Choroid plexus epithelial cell (primary cell): ENCODE data around the gene MLXIP.

Experiments
- DNase-seq: peaks from one replicate; pipeline ENCODE4 v3.0.0-alpha.2; 2010; ENCODE audit warnings: low read depth
- H3K4me3 ChIP-seq: 2 replicates; pipeline ENCODE4 v1.5.1; 2011; ENCODE audit warnings: low read depth, mild to moderate bottlenecking, control low read depth, low read length, moderate library complexity
- TF ChIP-seq, protein P1 (sequence below): conservative IDR thresholded peaks from 2 replicates; pipeline ENCODE4 v1.5.1; 2011; ENCODE audit warnings: low read depth, mild to moderate bottlenecking, control low read depth, inconsistent platforms, low read length, moderate library complexity

Gene MLXIP

DNA sequence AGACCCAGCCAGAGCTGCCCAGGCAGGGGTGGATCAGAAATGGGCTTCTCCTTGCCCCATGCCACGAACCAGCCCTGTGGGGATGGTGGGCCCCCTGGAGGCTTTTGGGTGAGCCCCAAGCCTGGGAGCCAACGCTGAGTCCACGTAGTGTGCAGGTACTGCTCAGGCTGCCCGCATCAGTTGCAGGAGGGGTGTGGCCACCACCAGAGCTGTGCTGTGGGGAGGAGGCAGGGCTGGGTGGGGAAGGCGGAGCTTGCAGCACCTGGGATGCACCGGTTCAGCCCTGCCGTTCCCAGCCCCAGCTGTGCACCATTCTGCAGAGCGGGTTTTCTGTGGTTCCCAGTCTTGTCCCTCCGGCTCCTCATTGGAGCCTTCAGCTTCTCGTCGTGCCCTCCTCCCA lies 59.1 kb downstream of the MLXIP start:
- DNase-seq: no peak
- H3K4me3 ChIP-seq: no peak overlapping the region
- TF ChIP-seq, protein P1, sequence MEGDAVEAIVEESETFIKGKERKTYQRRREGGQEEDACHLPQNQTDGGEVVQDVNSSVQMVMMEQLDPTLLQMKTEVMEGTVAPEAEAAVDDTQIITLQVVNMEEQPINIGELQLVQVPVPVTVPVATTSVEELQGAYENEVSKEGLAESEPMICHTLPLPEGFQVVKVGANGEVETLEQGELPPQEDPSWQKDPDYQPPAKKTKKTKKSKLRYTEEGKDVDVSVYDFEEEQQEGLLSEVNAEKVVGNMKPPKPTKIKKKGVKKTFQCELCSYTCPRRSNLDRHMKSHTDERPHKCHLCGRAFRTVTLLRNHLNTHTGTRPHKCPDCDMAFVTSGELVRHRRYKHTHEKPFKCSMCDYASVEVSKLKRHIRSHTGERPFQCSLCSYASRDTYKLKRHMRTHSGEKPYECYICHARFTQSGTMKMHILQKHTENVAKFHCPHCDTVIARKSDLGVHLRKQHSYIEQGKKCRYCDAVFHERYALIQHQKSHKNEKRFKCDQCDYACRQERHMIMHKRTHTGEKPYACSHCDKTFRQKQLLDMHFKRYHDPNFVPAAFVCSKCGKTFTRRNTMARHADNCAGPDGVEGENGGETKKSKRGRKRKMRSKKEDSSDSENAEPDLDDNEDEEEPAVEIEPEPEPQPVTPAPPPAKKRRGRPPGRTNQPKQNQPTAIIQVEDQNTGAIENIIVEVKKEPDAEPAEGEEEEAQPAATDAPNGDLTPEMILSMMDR: no peak

DNA sequence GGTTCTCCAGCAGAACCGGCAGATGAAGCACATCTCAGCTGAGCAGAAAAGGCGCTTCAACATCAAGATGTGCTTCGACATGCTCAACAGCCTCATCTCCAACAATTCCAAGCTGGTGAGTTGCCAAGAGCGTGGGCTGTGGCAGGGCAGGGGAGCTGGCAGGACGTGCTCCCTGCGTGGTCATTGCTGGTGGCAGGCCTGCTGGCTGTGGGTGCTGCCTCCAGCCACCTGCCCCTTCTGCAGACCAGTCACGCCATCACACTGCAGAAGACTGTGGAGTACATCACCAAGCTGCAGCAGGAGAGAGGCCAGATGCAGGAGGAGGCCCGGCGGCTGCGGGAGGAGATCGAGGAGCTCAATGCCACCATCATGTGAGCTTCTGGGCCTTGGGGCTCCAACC lies 59.6 kb downstream of the MLXIP start:
- no peak overlapping the region for H3K4me3 ChIP-seq
- TF ChIP-seq, protein P1: no peak
- no peak for DNase-seq

DNA sequence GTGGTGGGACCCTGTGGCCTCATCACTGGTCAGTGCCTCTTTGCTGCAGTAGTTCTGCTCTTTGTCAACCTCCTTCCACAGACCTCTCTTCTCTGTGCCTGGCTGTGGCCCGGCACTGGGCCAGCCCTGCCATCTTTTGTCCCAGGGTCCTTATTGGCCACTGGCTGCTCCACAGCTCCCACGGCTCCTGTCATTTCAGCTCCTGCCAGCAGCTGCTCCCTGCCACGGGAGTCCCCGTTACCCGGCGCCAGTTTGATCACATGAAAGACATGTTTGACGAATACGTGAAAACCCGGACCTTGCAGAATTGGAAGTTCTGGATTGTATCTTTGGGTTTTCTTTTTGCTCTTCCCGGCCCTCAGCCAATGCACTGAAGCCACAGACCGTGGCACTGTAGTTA lies 60.1 kb downstream of the MLXIP start:
- H3K4me3 ChIP-seq: no peak overlapping the region
- no peak for DNase-seq
- TF ChIP-seq, protein P1: no peak

DNA sequence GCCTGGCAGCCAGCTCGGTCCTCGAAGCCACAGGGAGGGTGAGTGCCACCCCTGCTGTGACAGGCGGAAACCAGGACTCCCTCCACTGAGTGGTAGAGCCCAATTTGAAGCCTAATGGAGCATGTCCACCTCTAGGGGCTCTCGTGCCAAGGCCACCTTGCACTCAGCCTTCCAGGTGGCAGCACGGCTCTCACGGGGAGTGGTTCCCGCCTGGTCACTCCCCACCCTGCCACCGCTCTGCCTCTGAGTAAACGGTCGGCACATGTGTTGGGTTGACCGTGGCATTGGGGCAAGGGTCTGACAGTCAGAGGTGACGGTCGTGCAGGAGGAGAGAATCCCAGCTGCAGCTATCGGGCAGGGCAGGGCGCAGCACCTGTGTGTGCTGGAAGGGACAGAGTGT lies 60.7 kb downstream of the MLXIP start:
- TF ChIP-seq, protein P1: no peak
- DNase-seq: no peak
- no peak overlapping the region for H3K4me3 ChIP-seq

DNA sequence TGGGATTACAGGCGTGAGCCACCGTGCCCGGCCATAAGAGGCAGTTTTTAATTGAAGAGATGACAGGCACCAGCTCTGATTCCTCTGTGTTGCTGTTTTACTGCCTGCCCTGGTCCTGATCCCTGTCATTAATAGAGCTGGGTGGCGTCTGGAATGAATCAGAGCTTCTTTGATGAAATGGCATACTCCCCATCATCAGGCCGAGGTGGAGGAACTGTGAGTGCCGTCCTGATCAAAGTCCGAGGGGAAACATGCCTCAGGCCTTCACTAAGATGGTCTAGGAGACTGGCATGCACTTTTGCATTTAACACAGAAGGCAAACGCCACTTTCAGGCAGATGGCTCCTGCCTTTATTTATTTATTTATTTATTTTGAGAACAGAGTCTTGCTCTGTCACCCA lies 61.4 kb downstream of the MLXIP start:
- DNase-seq: no peak
- no peak overlapping the region for H3K4me3 ChIP-seq
- TF ChIP-seq, protein P1: no peak

DNA sequence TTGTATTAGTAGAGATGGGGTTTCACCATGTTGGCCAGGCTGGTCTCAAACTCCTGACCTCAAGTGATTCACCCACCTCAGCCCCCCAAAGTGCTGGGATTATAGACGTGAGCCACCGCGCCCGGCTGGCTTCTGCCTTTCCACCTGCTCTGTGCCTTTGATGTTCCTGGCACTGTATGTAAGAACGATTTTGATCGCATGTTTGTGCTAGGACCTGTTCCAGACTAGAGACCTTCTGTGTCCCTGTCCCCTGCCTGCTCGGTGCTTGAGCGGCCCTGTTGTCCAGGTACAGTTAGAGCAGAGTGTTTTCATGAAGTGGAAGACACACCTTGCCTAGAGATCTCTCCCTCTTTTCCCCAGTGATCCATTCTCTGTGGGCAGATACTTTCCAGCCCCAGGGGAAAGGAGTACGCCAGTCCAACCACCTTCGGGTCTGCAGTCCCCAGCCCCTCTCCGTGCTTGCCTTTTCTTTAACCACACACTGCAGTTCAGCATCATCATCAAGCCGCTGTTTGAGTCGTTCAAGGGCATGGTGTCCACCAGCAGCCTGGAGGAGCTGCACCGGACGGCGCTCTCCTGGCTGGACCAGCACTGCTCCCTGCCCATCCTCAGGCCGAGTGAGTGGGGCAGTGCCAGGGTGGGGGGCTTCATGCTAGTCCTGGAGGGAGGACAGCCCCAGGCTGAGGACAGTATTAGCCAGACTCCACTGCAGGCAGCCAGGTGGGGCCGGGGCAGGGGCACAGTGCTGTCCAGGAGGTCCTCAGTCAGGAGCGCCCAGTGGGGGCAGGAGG lies 62.1 kb downstream of the MLXIP start:
- H3K4me3 ChIP-seq: no peak overlapping the region
- DNase-seq: no peak
- TF ChIP-seq, protein P1: no peak
